GM21723 (cell line): ENCODE measurements around the gene MS4A13.
"Not testable (repeated sequence)": the region's sequence is repeated elsewhere in the genome, so short reads cannot be mapped to it uniquely, and the experiment has no call there.

Experiments used
- ATAC-seq: cut with Tn5 transposase; IDR thresholded peaks from one replicate; pipeline ENCODE4 v1.9.1; 2021; ENCODE audit warnings: mild to moderate bottlenecking, moderate library complexity; ENCODE audit not compliant: unreplicated experiment

The MS4A13 gene, protein sequence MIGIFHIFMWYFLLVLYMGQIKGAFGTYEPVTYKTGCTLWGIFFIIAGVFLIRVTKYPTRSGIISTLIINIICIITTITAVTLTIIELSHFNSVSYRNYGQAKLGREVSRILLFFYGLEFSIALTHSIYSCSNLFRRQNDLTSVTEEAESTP

DNA sequence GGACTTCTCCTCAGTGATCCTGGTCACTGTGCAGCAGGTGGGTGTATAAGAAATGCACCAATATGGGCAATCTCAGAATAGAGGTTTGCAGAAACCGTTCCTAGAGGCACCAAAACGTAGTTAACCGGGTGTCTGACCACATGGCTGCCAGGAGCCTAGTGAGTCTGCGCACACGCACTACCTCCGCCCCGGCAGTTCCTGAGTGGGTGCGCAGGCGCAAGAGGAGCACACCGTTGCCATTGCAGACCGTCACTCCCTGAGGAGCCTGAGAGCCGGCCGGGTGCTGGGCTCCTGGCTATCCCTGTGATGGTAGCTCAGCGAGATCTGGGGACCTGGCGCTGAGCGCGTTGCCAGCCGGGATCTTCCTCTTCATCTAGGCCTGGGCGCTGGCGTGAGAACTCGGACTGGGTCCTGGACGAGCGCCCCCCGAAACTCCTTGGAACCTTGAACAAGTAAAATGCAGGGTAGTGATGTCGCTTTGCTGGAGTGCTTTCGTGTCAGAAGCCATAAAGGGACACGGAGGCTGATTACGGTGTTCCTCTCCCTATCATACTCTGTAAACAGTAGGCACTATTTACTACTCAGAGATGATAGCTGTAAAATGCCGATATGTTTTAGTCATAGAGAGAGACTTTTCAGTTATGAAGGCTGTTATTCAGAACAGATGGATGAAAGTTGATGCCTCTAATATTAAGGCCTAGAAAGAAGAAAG is at the start of gene MS4A13:
Gene MS4A13, plus strand, starts transcription at position 249 of the 712 bp plus-strand sequence. CDS start 2,692 bp downstream, outside the sequence.
- no peak for ATAC-seq

DNA sequence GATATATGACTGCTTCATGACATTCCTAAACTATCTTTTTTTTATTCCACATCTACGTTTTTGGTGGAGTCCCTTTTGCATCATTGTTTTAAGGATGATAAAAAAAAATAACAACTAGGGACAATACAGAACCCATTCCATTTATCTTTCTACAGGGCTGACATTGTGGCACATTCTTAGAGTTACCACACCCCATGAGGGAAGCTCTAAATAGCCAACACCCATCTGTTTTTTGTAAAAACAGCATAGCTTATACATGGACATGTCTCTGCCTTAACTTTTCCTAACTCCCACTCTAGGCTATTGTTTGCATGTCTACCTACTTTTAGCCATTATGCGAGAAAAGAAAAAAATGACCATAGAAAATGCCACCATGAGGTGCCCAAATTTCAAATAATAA is 46.4 kb upstream of the MS4A13 start:
- no peak for ATAC-seq

DNA sequence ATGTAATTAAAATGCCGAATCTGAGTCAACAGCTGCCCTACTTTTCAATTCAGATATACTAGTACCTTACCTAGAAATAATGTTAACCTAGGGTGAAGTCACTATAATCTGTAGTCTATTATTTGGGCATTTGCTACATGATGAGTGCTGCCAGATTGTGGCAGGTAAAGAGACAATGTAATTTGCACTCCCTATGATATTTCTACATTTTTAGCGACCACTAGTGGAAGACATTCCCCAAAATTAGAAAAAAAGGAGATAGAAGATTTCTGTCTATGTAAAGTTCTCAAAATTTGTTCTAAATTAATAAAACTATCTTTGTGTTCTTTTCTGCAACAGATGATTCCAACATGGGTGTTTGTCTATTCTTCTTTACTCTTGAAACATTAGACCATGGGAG is 45.5 kb upstream of the MS4A13 start:
- ATAC-seq: no peak

DNA sequence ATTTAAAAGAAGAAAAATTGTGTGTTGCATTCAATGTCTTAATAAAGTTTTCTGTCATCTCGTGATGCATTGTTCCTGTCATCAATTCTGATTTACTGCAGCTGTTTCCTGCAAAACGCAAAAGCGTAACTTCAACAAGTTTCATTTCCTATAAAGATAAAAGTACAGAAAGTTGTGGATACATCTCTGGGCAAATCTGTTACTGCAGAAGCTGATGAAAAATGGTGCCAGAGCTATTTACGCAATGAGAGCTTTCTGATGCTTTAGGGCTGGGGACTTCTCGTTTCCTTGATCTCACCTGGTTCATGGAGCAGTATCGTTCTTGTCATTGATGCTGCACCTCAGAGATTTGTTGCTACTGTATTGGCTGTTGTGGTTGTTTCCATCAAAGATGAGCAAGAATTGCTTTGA is 38.2 kb upstream of the MS4A13 start:
- peak; percentile 62 for ATAC-seq

DNA sequence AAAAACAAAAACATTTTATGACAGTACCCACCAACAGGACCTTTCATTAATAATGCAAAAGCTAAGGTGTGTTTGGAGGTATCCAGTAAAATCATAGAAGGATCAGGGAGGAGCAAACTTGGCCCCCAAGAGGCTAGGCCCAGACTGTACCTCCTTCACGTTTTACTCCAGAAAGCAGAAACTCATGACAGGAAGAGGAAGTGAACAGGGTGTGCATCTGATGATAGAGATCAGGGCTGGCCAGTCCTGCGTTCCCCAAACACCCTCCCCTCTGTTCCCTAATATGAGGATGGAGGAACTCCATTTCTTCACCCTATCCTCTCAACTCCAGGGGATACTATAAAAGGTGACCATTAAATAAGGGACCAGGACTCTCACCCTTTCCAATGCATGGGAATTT is 32.8 kb upstream of the MS4A13 start:
- ATAC-seq: peak; percentile 48

DNA sequence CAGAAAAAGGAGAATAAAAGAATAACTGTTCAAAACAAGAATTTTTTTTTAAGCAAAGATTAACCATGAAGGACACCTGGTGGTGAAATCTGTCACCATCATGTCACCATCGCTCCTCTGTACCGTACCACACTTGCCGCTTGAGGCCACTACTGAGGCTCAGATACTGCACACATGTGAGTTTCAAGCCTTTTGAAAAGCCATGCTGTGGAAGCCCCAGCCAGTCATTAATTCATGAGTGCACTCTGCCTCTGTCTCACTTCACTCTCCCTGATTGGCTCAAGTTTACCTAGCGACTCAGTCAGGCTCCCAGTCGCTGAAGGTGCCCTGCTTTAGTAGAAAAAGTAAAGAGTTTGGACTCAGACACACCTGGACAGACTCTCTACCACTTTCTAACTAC is 29.2 kb upstream of the MS4A13 start:
- peak; percentile 94 for ATAC-seq

DNA sequence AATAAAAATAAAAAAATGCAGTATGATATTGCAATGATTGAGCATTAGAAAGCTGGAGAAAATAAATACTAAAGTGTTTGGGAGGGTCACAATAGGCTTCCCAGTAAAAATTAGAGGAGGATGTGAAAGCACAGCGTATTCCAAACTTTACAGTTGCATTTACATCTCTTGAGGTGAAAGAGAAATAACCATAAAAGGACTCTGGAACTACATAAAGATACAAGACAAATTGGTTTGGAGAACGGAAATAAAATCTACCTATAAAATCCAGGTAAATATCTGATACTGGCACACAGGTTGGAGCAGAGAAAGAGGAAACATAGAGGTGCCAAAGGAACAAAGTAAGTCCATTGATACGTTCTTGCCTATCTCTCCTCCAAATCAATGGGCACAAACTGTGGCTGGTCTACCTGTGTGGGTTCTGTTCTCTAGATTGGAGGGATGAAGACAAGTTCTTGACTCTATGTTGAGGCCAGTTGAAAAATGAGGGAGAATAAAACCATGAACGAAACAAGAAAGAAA is 22.6 kb upstream of the MS4A13 start, which contains the start of gene MS4A12:
Gene MS4A12, plus strand, starts transcription at position 291 of the 522 bp plus-strand sequence. CDS start 4,541 bp downstream, outside the sequence.
- no peak for ATAC-seq

DNA sequence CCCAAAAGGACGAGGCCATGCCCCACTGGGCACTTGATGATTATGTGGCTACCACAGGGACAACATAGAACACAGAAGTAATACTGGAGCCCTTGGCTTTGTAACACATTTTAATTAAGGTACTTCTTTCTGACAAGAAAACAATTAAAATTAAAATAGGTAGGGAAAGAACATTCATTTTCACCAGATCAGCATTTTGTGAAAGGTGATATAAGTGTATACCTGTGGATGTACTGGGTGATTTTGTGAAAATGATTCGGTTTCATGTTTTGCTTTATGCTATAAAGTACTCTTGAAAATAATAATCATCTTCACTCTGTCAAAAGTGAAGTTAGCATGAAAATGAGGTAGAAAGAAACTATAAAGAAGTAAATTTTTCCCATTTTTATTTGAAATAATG is 21.7 kb upstream of the MS4A13 start:
- no peak for ATAC-seq

DNA sequence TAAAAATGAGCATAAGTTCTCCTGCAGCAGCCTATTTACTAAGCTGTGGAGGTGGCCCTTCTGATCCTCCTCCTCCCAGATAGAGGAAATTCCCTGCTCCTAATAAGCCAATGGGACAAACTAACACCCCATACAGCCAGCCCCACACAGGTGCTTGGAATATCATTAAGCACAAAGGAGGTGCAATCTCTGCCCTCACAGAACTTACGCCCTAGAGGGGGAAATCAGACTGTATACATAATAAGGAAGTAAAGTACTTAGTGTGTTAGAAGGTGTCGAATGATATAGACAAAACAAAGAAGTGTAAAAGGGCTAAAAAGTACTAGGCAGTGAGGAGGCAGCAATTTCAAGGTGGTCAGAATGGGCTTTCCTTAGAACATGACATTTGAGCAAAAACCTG is 16.8 kb upstream of the MS4A13 start:
- peak; percentile 27 for ATAC-seq

DNA sequence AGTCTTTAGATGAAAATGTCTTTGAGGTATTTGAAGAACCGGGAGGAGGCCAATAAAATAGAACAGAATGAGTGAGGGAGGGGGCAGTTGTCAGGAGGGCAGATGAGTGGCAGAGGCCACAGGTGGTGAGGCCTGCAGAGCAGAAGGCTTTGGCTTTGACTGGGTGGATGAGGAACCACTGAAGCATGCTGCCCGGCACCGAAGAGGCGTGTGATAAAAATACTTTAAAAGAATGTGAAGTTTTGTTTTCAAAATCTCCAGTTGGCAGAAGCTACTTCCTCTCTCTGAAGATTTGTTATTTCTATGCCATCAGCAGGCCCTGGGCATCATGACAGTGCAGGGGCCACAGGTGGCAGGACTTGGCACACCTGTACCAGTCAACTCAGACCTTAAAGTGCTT is 16.3 kb upstream of the MS4A13 start:
- ATAC-seq: peak; percentile 87

DNA sequence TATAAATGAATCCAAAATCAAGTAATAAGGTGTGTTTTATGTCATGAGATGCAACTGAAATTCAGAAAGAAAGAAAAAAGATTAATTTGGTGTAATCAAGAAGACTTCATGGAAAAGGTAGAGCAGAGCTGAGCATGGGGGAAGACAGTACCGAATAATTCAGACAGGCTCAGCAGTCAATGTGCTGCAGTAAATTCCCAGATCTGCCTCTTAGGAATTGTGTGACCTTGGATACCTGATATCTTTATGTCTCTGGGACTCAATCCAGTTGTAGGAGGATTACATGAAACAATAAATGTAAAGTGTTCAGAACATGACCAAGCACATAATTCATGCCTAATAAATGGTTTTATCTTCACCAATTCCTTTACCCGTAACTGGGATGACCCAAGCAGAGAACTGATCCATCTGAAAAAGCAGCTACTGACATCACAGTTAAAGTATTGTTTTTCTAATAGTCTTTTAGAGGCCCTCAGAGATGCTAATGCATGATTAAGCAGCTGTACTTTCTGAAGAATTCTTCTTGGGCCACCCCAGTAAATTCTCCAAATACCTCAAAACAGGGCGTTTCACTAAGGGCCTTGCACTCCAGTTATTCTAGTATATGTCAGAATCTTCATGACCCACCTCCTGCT is 14.8 kb upstream of the MS4A13 start:
- no peak for ATAC-seq

DNA sequence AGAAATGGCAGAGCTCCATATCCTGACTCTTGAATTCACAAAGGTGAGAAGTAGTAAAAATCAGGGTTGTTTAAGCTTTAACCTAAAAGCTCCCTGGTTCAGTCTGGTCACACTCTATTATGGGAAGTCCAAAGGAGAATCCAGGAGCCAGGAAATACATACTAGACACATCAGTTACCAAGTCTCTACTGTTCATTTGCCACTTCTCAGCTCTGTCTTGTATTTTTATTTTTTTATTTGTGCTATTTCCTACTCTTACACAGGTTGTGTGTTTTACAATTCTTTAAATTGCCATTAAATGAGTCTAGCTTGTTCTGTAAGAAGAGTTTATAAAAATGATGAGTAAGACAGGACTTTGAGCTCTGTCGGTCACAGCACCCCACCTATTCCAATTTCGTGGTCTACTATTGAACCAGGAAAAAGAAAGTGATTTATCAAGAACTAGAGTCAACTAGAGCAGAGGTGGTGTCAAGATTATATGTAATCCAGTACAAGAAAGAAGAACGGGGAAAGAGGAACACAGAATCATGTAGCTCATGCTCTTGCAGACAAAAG is 12.9 kb upstream of the MS4A13 start:
- no peak for ATAC-seq

DNA sequence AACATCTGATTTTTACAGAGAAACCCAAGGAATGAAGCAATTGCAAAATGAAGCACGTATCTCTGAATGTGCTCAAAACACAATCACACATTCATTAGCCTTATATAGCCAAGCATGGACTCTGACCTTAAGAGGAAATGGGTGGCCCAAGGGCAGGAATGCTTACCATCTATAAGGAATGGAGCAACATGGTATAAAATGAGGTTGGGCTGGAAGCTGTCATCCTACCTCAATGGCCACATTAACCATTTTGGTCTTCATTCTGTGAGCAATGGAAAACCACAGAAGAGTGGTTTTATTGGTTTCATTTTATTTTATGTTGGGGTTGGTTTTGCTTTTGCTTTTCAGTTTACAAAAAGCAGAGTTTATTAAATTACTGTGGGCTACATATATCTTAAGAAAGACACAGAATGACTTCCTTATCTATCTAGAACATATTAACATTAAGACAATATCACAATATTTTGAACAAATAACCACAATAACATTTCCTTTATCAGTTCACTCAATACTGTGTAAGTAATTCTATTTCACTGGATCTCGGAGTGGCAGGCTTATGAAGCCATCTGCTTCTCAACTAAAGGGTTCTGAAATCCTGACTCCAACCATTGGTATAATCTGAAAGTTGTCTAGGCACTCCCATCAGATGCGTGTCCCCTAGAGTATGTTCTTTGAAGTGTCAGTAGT is 10.8 kb upstream of the MS4A13 start:
- peak; percentile 51 for ATAC-seq

DNA sequence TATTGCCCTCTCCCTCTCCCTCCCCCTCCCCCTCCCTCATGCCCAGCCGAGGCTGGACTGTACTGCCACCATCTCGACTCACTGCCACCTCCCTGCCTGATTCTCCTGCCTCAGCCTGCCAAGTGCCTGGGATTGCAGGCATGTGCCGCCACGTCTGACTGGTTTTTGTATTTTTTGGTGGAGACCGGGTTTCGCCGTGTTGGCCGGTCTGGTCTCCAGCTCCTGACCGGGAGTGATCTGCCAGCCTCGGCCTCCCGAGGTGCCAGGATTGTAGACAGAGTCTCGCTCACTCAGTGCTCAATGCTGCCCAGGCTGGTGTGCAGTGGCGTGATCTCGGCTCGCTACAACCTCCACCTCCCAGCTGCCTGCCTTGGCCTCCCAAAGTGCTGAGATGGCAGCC is 5.6 kb upstream of the MS4A13 start:
- ATAC-seq: not testable (repeated sequence)

DNA sequence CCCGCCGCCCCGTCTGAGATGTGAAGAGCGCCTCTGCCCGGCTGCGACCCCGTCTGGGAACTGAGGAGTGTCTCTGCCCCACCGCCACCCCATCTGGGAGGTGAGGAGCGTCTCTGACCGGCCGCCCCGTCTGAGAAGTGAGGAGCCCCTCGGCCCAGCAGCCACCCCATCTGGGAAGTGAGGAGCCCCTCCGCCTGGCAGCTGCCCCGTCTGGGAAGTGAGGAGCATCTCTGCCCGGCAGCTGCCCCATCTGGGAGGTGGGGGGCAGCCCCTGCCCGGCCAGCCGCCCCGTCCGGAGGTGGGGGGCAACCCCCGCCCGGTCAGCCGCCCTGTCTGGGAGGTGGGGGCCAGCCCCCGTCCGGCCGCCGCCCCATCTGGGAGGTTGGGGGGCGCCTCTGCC is 5.0 kb upstream of the MS4A13 start:
- ATAC-seq: not testable (repeated sequence)

DNA sequence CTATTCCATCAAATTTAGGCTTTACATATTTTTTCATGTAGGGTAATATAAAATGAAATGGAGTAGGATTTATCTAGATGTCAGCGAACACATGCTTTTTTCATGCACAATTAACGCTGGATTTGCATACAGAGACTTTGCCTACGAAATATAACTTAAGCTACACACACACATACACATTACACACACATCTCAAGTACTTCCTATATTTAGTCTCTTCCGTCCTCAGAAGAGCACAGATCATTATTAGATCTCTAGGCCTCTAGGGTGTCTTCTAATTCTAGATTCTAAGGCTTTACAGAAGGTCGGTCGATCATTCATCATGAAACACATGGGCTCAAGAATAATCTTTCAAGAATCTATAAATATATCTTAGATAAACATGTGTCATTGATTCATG is 3.8 kb upstream of the MS4A13 start:
- no peak for ATAC-seq

DNA sequence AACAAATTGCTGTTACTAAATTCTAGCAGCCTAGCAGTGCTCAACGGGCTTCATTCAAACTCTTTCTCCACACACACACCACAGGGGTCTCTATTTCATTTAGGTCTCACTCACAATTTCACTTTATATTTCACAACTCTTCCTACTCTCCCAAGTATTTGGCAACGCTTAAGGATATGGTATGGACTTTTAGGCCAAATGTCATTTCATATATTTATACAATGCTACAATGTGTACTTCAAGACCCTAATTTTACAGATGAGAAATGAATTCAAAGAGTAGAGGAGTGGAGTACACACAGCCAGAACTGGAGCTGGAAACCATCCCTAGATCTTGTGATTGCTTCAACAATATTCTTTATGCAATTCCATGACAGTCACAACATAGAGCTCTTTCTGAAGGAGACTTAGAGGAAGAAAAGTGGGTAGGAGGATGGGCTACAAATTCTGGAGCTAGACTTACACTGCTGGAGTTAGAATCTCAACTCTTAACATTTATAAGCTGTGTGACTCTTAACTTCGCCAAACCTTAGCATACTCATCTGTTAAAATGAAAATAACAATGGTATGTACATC is 2.5 kb upstream of the MS4A13 start:
- no peak for ATAC-seq

DNA sequence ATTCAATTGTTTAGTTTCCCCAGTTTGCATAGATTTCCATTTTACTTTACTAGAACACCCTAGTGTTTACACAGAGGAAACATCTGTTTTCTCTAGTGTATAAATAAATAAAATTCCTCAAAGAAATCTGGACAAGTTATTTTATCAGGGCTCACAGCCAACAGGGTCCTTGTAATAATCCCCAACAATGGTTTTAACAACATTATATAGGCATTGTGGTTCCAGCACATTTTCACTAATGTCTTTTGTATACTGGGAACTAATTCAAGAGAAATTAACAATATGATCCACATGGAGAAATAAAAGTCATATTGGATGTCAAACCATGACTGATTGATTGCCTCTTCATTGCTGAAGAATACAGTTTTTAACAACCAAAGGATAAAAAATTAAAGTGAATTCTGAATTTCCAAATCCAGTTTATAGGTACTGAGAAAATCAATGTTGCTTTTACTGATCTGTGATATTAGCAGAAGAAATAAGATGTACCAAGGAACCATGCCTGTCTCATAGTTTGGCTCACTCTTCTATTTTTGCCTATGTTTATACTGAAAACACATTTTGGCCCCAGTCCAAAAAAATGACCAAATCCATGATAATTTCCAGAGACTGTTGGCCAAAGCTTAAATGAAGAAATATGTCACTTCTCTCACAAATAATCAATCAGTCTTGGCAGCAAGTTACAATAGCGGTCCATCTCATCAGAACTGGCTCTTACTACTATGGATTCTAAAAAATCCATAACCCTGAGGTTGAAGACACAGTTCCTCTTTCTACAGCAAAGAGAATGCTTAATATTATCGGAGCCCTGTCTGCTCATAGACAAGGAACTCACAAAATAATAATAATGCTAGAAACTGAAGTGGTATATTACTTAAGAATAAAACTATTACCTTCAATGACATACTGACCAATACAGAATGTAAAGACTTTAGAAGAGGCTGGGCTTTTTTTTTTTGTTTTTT is 1.4 kb upstream of the MS4A13 start:
- ATAC-seq: no peak

DNA sequence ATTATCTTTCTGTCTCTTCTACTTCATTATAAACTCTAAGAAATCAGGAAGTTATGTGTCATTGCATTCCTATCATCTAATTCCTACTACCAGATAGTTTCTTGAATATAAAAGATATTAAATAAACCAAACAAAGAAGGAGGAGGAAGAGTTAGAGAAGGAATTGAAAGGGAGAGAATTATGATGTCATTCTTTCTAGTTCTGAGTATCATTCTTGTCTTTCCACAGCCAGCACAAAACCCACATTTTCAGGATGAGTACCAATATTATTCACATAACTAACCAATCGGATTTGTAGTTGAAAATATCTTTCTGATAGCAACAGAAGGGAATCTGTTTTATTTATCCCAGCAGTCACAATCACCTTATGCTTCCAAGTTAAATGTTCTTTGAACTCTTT is 13.3 kb downstream of the MS4A13 start:
- no peak for ATAC-seq

DNA sequence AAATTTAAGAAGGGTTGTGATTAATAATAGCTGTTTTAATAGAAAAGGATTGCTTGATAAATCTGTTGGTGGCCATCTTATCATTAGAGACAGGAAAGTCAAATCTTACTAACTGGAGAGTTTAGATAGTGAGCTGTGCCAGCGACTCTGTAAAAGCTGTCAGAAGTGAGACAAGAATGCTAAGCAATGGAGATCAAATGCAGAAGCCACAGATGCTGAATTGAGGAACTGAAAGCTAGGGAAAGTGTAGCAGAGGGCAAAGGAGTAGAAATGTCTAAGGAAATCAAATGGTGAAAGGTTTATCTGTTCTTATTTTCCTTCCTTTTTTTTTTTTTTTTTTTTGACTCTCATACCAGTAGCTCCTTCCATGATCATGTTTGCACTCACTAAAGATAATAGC is 13.7 kb downstream of the MS4A13 start:
- peak; percentile 84 for ATAC-seq
